H1 (cell line): ENCODE measurements around the gene HES2. TPM values are rescaled to one million over a fixed set of nuclear protein-coding genes. Genes with fewer than 3 reads are reported as not detected.

Source experiments
- ATF2 ChIP-seq: IDR thresholded peaks from 2 replicates; pipeline ENCODE4 v1.6.1; 2012; ENCODE audit warnings: low read length, inconsistent platforms
- BACH1 ChIP-seq: IDR thresholded peaks from 2 replicates; pipeline ENCODE4 v1.6.1; 2012; ENCODE audit warnings: low read length, improper control_type of control experiment
- BRCA1 ChIP-seq: IDR thresholded peaks from 2 replicates; pipeline ENCODE4 v1.6.1; 2012; ENCODE audit warnings: low read depth, low read length, improper control_type of control experiment
- GABPA ChIP-seq: IDR thresholded peaks from 2 replicates; pipeline ENCODE4 v1.6.1; 2011; ENCODE audit warnings: mild to moderate bottlenecking, low read length, moderate library complexity, borderline replicate concordance; ENCODE audit not compliant: insufficient read depth
- HDAC2 ChIP-seq, 2 experiments: fragments of 300-600 bp in 1 of 2; sonication (generic) in 1 of 2; IDR thresholded peaks; 2 replicates each; pipeline ENCODE4 v1.6.1; 2011 to 2012; ENCODE audit warnings: low read depth in 2 of 2, low read length in 2 of 2, mild to moderate bottlenecking in 2 of 2, moderate library complexity in 2 of 2, borderline replicate concordance in 1 of 2, inconsistent platforms in 1 of 2
- HDAC6 ChIP-seq: IDR thresholded peaks from one replicate; pipeline ENCODE4 v1.7.1; 2012; ENCODE audit warnings: low read depth, mild to moderate bottlenecking, inconsistent platforms, low read length, moderate library complexity
- MAFK ChIP-seq: IDR thresholded peaks from 2 replicates; pipeline ENCODE4 v1.6.1; 2012; ENCODE audit warnings: low read depth, mild to moderate bottlenecking, improper control_type of control experiment, low read length
- MAX ChIP-seq: IDR thresholded peaks from 2 replicates; pipeline ENCODE4 v1.6.1; 2012; ENCODE audit warnings: inconsistent platforms
- NANOG ChIP-seq: IDR thresholded peaks from 2 replicates; pipeline ENCODE4 v1.6.1; 2011; ENCODE audit warnings: low read length, low read depth, mild to moderate bottlenecking, inconsistent platforms; ENCODE audit not compliant: insufficient read depth, poor library complexity, severe bottlenecking
- NRF1 ChIP-seq: IDR thresholded peaks from 2 replicates; pipeline ENCODE4 v1.6.1; 2011; ENCODE audit warnings: mild to moderate bottlenecking, low read depth, low read length, improper control_type of control experiment
- PHF8 ChIP-seq: fragments of 200-600 bp; sonication (generic); conservative IDR thresholded peaks from 2 replicates; pipeline ENCODE4 v1.7.1; 2012; ENCODE audit warnings: low read depth, mild to moderate bottlenecking, inconsistent platforms, low read length, moderate library complexity
- POLR2A ChIP-seq, 2 experiments: IDR thresholded peaks; 1 replicate in 1 of 2; 2 replicates in 1 of 2; pipeline ENCODE4 v1.6.1; 2011; ENCODE audit warnings: low read depth in 2 of 2, low read length in 2 of 2, mild to moderate bottlenecking in 2 of 2; ENCODE audit errors: control extremely low read depth in 1 of 2
- RFX5 ChIP-seq: IDR thresholded peaks from 2 replicates; pipeline ENCODE4 v1.6.1; 2011; ENCODE audit warnings: low read depth, low read length, improper control_type of control experiment, borderline replicate concordance
- RXRA ChIP-seq: IDR thresholded peaks from 2 replicates; pipeline ENCODE4 v1.6.1; 2011; ENCODE audit warnings: low read depth, mild to moderate bottlenecking, low read length, moderate library complexity; ENCODE audit not compliant: insufficient read depth
- SAP30 ChIP-seq: fragments of 300-600 bp; sonication (generic); IDR thresholded peaks from 2 replicates; pipeline ENCODE4 v1.7.1; 2012; ENCODE audit warnings: low read length, moderate library complexity, mild to moderate bottlenecking, inconsistent platforms; ENCODE audit not compliant: insufficient read depth, insufficient replicate concordance
- SP1 ChIP-seq: IDR thresholded peaks from 2 replicates; pipeline ENCODE4 v1.6.1; 2011; ENCODE audit warnings: low read depth, low read length
- ZNF274 ChIP-seq: IDR thresholded peaks from 2 replicates; pipeline ENCODE4 v1.7.0; 2012; ENCODE audit warnings: low read length, borderline replicate concordance; ENCODE audit errors: extremely low read depth
- polyA plus RNA-seq, 7 experiments: library from polyadenylated mRNA; depleted of rRNA in 3 of 7; stranded (reverse) in 5 of 7; unstranded in 2 of 7; fragments of >200 nt in 5 of 7; fragments of 200-250 nt in 2 of 7; gene quantifications; 1 replicate in 5 of 7; 2 replicates in 1 of 7; 4 replicates in 1 of 7; pipeline versions ENCODE4 v1.2.1 to v1.2.3, GENCODE V29; 2011 to 2013; ENCODE audit warnings: missing spikeins in 2 of 7, mixed read lengths in 2 of 7
- total RNA-seq: library from RNA; stranded (reverse); fragmentation: NEBNext Ultra II Directional; extraction: Animal tissue kit (Norgen Biotek cat#: 25700); gene quantifications from 2 replicates; pipeline ENCODE4 v1.2.1, GENCODE V29; 2021

The HES2 gene
- total and polyA plus RNA-seq, 2 of the 8 experiments (the other 6 are each of a cell fraction or from before 2014, with no cell fraction given): 0.15 to 0.53 TPM

GRCh38 chr1:6424619-6425593 lies 5.2 kb upstream of the HES2 start, which contains the start of gene ESPN (continued):
- TF ChIP-seq ATF2 (no peak), PHF8 (0 out of 2 replicates have a peak, but pooled peaks have one; percentile 13), ZNF274 (no peak), BACH1 (no peak), RXRA (no peak), POLR2A (IDR thresholded peaks at IDR 0.05; ENCODE audit: control extremely low read depth in 1 of 2, low read depth in 2 of 2, low read length in 2 of 2) (no peak), SAP30 (no peak), HDAC6 (no peak), BRCA1 (no peak), MAX (peak; percentile 54; the same call in 1 of the 2 replicates), HDAC2 (IDR thresholded peaks at IDR 0.05; ENCODE audit: borderline replicate concordance in 1 of 2, low read depth in 2 of 2, low read length in 2 of 2) (no peak), SP1 (no peak), MAFK (no peak), NRF1 (no peak), GABPA (peak; percentile 10; the same call in 1 of the 2 replicates), NANOG (no peak), RFX5 (no peak)
